Amniotic epithelial cell (primary cell): ENCODE data around the gene NYAP2.

Experiments used
- DNase-seq: peaks from one replicate; pipeline ENCODE4 v3.0.0-alpha.2; 2010; ENCODE audit warnings: low read depth

NYAP2 gene

GRCh38 chr2:225630824-225631533 is 231.5 kb downstream of the NYAP2 start:
- no peak for DNase-seq

- no peak for DNase-seq
Observed at GRCh38 chr2:225632351-225632750, 232.8 kb downstream of the NYAP2 start.

GRCh38 chr2:225636558-225636957 is 237.0 kb downstream of the NYAP2 start:
- DNase-seq: no peak

- DNase-seq: no peak
Observed at GRCh38 chr2:225637259-225637658, 237.7 kb downstream of the NYAP2 start.

GRCh38 chr2:225640550-225640949 is 241.0 kb downstream of the NYAP2 start:
- DNase-seq: no peak

GRCh38 chr2:225649274-225649673 is 249.8 kb downstream of the NYAP2 start:
- DNase-seq: no peak

GRCh38 chr2:225650041-225650440 is 250.5 kb downstream of the NYAP2 start:
- DNase-seq: no peak

- DNase-seq: peak; percentile 41
Observed at GRCh38 chr2:225660262-225661131, 261.0 kb downstream of the NYAP2 start.

GRCh38 chr2:225662101-225662500 is 262.6 kb downstream of the NYAP2 start:
- DNase-seq: no peak

- DNase-seq: no peak
Observed at GRCh38 chr2:225667445-225667844, 267.9 kb downstream of the NYAP2 start.

- peak; percentile 72 for DNase-seq
Observed at GRCh38 chr2:225668606-225669266, 269.2 kb downstream of the NYAP2 start.

GRCh38 chr2:225670111-225670974 is 270.8 kb downstream of the NYAP2 start:
- DNase-seq: peak; percentile 60

GRCh38 chr2:225678792-225679191 is 279.3 kb downstream of the NYAP2 start:
- DNase-seq: no peak

GRCh38 chr2:225683258-225683657 is 283.7 kb downstream of the NYAP2 start:
- DNase-seq: no peak

GRCh38 chr2:225690153-225690552 is 290.6 kb downstream of the NYAP2 start:
- DNase-seq: no peak

- DNase-seq: no peak
Observed at GRCh38 chr2:225691711-225692110, 292.2 kb downstream of the NYAP2 start.

GRCh38 chr2:225693259-225693658 is 293.7 kb downstream of the NYAP2 start:
- no peak for DNase-seq

GRCh38 chr2:225694664-225695063 is 295.2 kb downstream of the NYAP2 start:
- DNase-seq: peak; percentile 63

GRCh38 chr2:225697936-225698335 is 298.4 kb downstream of the NYAP2 start:
- no peak for DNase-seq
